Muscle layer of duodenum (tissue), 2 donors: ENCODE data around the gene BRF1.

Experiments
- H3K27ac ChIP-seq: one replicate; pipeline ENCODE4 v1.7.0; 2013; ENCODE audit warnings: mild to moderate bottlenecking, low read length
- H3K27me3 ChIP-seq: one replicate; pipeline ENCODE4 v1.7.0; 2013; ENCODE audit warnings: low read depth, mild to moderate bottlenecking, control low read depth, low read length
- H3K36me3 ChIP-seq, 2 donors: one replicate each; pipeline ENCODE4 v1.7.0; 2013; ENCODE audit warnings: low read length in 2 of 2, control low read depth in 1 of 2, mild to moderate bottlenecking in 1 of 2; ENCODE audit not compliant: insufficient read depth in 2 of 2, control insufficient read depth in 1 of 2
- H3K4me1 ChIP-seq, 2 donors: one replicate each; pipeline ENCODE4 v1.7.0; 2013; ENCODE audit warnings: low read length in 2 of 2, mild to moderate bottlenecking in 2 of 2, control low read depth in 1 of 2, moderate library complexity in 1 of 2; ENCODE audit not compliant: insufficient read depth in 2 of 2, control insufficient read depth in 1 of 2
- H3K4me3 ChIP-seq, 2 donors: one replicate each; pipeline ENCODE4 v1.7.0; 2013; ENCODE audit warnings: low read length in 2 of 2, low read depth in 1 of 2, mild to moderate bottlenecking in 1 of 2
- H3K9me3 ChIP-seq, 2 donors: one replicate each; pipeline ENCODE4 v1.7.0; 2013; ENCODE audit warnings: low read length in 2 of 2, control low read depth in 1 of 2, mild to moderate bottlenecking in 1 of 2; ENCODE audit not compliant: control insufficient read depth in 1 of 2
- donor health status: healthy.

The BRF1 gene

DNA sequence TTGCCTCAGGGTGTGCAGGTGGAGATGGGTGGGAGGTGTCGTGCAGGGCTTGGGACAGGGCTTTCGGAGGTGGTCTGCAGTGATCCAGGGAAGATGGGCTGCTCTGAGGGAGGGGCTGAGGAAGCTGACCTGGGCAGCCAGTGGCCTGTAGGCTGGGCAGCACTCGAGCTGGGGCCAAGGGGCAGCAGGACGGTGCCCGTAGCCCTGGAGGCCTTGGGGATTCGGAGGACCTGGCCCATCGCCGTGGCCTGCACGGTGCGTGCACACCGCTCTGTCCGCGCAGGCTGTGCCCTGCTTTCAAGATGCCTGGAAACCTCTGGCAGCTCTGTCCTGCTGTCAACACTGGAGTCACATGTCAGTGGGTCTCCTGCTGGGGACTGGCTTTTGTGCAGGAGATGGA, 22.9 kb upstream of the BRF1 start:
- Histone ChIP-seq H3K36me3 (no peaks in the 10 kb centered on the region), H3K27ac (no peak overlapping the region), H3K9me3 (no peaks in the 10 kb centered on the region), H3K4me3 (no peak overlapping the region), H3K27me3 (no peaks in the 10 kb centered on the region), H3K4me1 (peaks cover 0 to 20% of the 10 kb centered on the region in 2 donors)

DNA sequence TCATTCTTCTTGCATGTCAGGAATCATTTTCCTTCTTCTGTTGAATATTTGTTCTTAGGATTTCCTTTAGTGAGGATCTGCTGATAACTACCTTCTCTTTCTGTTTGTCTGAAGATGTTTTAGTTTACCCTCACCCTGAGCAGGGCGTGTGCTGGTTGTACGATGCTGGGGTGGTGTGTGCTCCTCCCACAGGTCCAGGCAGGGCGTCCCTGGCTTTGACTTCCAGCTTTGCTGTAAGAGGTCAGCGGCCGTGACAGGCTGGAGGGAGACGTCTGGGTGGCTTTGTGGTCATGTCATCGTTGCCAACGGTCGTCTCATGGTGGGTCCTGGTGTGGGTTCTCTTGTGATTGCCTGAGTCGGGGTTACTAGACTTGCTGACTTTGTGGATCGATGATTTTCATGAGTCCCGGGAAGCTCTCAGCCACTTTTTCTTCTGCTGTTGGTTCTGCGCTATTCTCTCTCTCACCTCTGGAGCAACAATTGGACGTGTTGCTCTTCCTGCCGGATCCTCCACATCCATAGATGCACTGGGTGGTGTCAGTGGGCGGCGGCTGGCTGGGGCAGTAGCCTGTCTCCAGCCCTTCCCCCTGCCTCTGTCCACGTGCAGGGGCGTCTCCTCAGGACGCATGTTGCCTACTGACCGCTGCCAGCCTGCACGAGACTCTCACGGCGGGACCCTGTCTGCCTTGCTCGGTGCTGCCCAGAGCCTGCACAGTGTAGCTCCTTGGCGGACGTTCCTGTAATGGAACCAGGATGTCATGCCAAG, 22.2 kb upstream of the BRF1 start:
- H3K27me3 ChIP-seq, result no peaks in the 10 kb centered on the region
- no peak overlapping the region for H3K27ac ChIP-seq
- H3K4me1 ChIP-seq, result peaks cover 0 to 20% of the 10 kb centered on the region in 2 donors

DNA sequence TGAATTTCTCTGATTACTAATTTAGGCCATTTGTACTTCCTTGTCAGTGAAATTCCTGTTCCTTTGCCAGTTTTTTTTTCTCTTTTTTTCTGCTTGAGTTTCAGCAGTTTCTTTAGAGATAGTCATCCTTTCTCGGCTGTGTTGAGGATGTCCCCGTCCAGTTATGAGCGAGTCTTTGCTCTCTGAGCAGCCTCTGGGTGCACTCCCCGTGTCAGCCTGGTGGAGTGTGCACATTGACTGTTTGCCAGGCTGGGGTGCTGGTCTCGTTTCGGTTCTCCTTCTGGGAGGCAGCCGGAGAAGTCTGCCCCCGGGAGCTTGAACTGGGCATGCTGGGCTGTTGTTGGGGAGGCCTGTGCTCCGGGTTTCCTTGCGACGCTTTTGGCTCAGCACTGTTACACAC, 16.7 kb upstream of the BRF1 start:
- H3K9me3 ChIP-seq, result no peaks in the 10 kb centered on the region
- H3K27ac ChIP-seq, result no peak overlapping the region
- no peaks in the 10 kb centered on the region for H3K27me3 ChIP-seq
- H3K36me3 ChIP-seq, result no peaks in the 10 kb centered on the region
- H3K4me1 ChIP-seq, result peaks cover 17 to 32% of the 10 kb centered on the region in 2 donors
- peak overlapping the region in 1 of 2 donors; percentile 8 for H3K4me3 ChIP-seq

More for the DNA sequence above, 22.2 kb upstream of the BRF1 start:
- Histone ChIP-seq H3K4me3 (no peak overlapping the region), H3K9me3 (no peaks in the 10 kb centered on the region), H3K36me3 (no peaks in the 10 kb centered on the region)

DNA sequence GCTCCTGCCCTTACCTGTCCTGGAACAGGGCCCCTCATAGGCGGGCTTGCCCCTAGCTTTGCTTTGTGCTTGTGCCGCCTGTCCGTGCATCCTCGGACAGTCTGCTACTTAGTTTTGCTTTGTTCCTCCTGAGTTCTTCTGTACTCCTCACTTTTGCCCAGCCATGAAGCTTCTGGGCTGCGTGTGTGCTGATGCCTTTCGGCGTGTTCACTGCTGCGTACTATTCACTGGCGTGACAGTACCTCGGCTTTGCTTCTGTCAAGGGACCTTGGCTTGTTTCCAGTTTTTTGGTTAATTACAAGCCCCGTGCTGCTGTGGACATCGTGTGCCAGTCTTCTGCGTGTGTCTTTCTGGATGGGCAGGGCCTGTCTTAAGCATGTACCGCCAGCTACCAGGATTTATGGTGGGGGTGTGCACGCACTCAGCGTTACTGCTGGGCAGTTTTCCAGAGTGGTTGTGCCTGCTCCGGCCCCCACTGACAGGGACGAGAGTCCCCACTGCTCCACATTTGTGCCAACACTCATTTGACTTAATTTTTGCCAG, 16.2 kb upstream of the BRF1 start:
- no peak overlapping the region for H3K27ac ChIP-seq

GRCh38 chr14:105316577-105316941, 15.8 kb upstream of the BRF1 start:
- Histone ChIP-seq H3K4me3 (peak overlapping the region in 1 of 2 donors; percentile 73), H3K9me3 (no peaks in the 10 kb centered on the region), H3K27ac (no peak overlapping the region), H3K36me3 (no peaks in the 10 kb centered on the region), H3K27me3 (no peaks in the 10 kb centered on the region), H3K4me1 (peaks cover 17 to 32% of the 10 kb centered on the region in 2 donors)

More for the DNA sequence above, 16.2 kb upstream of the BRF1 start:
- Histone ChIP-seq H3K4me1 (peaks cover 17 to 32% of the 10 kb centered on the region in 2 donors), H3K9me3 (no peaks in the 10 kb centered on the region), H3K27me3 (no peaks in the 10 kb centered on the region), H3K36me3 (no peaks in the 10 kb centered on the region), H3K4me3 (peak overlapping the region; percentile 8 to 73)

- Histone ChIP-seq H3K4me3 (peak overlapping the region; percentile 68 to 73), H3K36me3 (no peaks in the 10 kb centered on the region), H3K27me3 (no peaks in the 10 kb centered on the region), H3K4me1 (peaks cover 17 to 32% of the 10 kb centered on the region in 2 donors), H3K9me3 (no peaks in the 10 kb centered on the region), H3K27ac (no peak overlapping the region)
Observed at GRCh38 chr14:105315941-105316576, 15.3 kb upstream of the BRF1 start.

DNA sequence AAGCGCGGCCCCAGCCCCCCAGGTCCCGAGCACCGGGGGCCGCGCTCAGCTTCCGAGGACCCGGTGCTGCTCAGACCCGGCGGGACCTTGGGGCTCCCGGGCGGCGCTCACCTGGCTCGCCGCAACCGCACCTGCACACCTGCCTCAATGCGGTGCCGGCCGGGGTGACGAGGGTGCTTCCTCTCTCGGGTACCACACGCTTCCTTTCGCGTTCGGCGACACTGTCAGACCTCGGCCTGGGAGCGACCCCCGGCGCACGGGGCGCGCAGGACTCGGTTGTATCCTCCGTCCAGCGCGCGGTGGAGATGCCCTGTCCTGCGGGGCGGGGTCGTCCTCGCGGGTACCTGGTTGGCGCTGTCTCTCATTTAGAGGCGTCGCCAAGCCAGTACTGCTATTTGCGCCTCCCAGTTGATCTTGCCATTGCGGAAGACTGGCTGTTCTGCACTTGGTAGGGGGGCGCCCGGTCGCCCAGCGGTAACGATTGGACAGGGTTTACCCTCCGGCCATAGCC, 14.5 kb upstream of the BRF1 start:
- Histone ChIP-seq H3K4me1 (peaks cover 17 to 32% of the 10 kb centered on the region in 2 donors), H3K9me3 (no peaks in the 10 kb centered on the region), H3K36me3 (no peaks in the 10 kb centered on the region), H3K4me3 (peak overlapping the region; percentile 68 to 73), H3K27me3 (no peaks in the 10 kb centered on the region), H3K27ac (no peak overlapping the region)

- Histone ChIP-seq H3K27ac (peak within 1 kb of the TSS; percentile 67), H3K9me3 (no peaks in the 10 kb centered on the region), H3K4me3 (peak within 1 kb of the TSS; percentile 68 to 80), H3K27me3 (no peaks in the 10 kb centered on the region), H3K36me3 (no peaks in the 10 kb centered on the region), H3K4me1 (peaks cover 17 to 32% of the 10 kb centered on the region in 2 donors)
Observed at GRCh38 chr14:105314287-105315200, 13.7 kb upstream of the BRF1 start, which contains the start of gene PACS2. TSS of gene PACS2 (plus strand) at chr14:105314748. CDS start at chr14:105314919, 171 bp downstream.

DNA sequence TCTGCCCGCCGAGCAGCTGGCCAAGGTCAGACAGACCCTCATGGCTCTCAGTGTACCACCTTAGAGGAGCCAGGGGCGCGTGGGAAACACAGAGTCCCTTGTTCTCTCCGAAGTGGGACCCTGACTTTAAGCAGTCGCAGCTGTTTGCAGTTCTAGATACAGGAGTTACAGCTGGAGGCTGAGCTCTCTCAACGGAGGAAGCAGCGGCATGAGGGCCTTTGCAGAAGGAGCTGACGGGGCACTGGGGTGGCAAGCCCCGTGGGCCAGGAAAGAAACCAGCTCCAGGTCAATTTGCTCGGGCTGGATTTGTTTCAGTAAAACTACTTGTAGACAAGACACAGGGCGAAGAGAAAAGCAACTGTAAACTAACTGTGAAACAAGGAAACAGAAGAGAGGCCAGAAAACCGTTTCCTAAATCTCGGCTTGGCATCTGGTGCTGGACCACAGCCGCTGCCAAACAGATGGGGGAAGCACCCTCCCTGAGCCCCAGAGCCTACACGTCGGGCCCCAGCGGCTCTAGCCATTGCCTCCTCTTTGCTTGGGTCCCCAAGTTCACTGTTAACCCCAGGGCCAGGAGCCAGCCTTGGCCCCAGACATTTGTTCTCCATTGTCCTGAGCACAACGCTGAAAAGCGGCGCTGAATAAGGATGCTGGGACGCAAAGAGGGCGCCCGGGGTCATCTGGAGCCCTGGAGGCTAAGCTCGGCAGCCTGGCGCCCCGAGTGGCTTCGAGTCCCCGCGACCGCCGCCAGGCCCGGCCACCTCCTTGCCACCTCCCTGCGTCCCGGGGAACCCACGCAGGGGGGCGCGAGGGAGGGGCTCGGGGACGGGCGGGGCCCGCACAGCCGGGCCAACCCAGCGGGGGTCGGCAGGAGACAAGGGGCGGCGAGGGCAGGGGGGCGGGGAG, 12.8 kb upstream of the BRF1 start:
- H3K27me3 ChIP-seq, result no peaks in the 10 kb centered on the region
- no peaks in the 10 kb centered on the region for H3K9me3 ChIP-seq
- peaks cover 17 to 32% of the 10 kb centered on the region in 2 donors for H3K4me1 ChIP-seq

DNA sequence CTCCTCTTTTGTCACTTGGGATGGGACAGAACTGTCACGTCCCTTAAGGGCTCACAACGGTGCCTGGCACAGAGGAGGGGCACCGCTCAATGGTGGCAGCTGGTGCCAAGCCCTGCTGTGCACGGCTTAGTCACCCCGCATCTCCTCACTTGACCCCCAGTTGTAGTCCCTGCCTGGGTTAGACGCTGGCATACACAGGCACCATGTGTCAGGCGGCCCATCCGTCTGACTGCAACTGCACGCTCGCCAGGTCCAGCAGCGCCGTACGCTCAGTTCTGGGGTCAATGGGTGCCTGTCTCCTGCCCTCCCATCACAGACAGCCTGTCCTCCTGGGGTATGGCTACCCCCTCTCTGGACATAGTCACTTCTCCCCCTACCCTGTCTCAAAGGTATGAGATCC, 12.2 kb upstream of the BRF1 start:
- H3K27ac ChIP-seq, result no peak overlapping the region

More for the DNA sequence above, 12.8 kb upstream of the BRF1 start:
- peak overlapping the region; percentile 42 to 80 for H3K4me3 ChIP-seq
- H3K27ac ChIP-seq, result peak overlapping the region; percentile 67
- H3K36me3 ChIP-seq, result no peaks in the 10 kb centered on the region

More for the DNA sequence above, 12.2 kb upstream of the BRF1 start:
- peaks cover 17 to 32% of the 10 kb centered on the region in 2 donors for H3K4me1 ChIP-seq
- H3K9me3 ChIP-seq, result no peaks in the 10 kb centered on the region
- H3K36me3 ChIP-seq, result no peaks in the 10 kb centered on the region
- H3K4me3 ChIP-seq, result no peak overlapping the region
- H3K27me3 ChIP-seq, result no peaks in the 10 kb centered on the region
